NCI-H748 (cell line): ENCODE results near the gene KRT10.
A peak's percentile ranks its signal among the peaks of the same experiment; 100 is the strongest.
"Not testable (repeated sequence)": the region's sequence is repeated elsewhere in the genome, so short reads cannot be mapped to it uniquely, and the experiment has no call there.

Source experiments
- DNase-seq: peaks from one replicate; lab custom pipeline; 2025; ENCODE audit not compliant: unreplicated experiment; lab: John Stamatoyannopoulos, UW

Gene KRT10

DNA sequence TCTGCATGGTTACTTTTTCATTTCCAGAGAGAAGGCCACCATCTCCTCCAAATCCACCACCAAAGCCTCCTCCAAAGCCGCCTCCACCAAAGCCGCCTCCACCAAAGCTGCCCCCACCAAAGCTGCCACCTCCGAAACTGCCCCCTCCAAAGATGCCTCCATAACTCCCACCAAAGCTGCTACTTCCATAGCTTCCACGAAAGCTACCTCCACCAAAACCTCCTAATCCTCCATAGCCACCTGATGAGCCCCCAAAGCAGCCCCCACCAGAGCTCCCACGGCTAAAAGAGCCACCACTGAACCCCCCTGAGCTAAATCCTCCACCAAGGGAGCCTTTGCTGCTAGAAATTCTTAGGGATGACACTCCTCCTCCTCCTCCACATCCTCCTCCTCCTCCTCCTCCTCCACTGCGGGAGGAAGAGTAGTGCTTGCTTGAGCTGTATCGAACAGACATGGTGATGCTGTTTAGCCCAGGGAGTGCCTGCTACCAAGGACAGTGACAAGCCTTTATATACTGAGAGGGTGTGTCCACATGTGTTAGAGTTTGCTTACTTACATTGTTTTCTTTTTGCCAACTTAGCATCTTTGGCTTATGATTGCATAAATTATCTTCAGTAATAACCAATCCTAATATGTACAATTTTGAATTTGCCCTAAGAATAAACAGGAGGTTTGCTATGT, at the start of gene KRT10:
Gene KRT10, minus strand, starts transcription at position 483 of the 681 bp plus-strand sequence. Its CDS starts 29 bp downstream, at position 454.
- no peak for DNase-seq

DNA sequence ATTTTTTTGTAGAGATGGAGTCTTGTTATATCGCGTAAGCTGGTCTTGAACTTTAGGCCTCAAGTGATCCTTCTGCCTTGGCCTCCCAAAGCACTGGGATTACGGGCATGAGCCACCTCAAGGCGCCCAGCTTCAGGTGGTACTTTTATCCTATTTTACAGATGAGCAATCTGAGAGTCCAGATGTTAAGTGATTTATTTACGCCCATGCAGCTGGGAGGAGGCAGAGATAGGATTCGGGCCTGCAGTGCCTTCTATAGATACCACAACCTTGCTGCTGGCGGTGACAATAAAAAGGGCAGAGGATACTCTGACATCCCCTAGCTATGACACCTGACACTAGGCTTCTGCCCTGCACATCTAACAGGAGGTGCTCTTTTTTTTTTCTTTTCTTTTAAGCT, 48.9 kb upstream of the KRT10 start:
- no peak for DNase-seq

- no peak for DNase-seq
Observed at GRCh38 chr17:40870136-40870535, 47.7 kb upstream of the KRT10 start.

GRCh38 chr17:40866838-40867237, 44.4 kb upstream of the KRT10 start, which contains the start of gene KRT12:
Gene KRT12 (minus strand): TSS chr17:40867223. CDS start chr17:40867186, 37 bp downstream.
- DNase-seq = no peak

- DNase-seq = no peak
Observed at GRCh38 chr17:40864661-40865390, 42.4 kb upstream of the KRT10 start.

- peak; percentile 17 for DNase-seq
Observed at GRCh38 chr17:40862985-40863733, 40.7 kb upstream of the KRT10 start.

DNA sequence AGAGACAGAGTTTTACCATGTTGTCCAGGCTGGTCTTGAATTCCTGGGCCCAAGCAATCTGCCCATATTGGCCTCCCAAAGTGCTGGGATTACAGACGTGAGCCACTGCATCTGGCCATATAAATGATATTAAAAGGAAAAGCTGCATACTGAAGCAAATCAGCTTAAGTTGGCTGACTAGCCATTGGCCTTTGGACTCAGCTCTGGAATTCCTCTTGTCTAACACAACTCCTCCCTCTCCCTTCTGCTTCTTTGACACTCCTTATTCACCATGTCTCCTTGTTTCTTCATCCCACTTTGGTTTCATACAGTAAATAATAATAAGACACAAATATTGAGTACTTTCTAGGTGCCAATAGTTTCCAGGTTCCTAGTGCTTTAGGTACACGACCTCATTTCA, 37.1 kb upstream of the KRT10 start:
- DNase-seq = no peak

DNA sequence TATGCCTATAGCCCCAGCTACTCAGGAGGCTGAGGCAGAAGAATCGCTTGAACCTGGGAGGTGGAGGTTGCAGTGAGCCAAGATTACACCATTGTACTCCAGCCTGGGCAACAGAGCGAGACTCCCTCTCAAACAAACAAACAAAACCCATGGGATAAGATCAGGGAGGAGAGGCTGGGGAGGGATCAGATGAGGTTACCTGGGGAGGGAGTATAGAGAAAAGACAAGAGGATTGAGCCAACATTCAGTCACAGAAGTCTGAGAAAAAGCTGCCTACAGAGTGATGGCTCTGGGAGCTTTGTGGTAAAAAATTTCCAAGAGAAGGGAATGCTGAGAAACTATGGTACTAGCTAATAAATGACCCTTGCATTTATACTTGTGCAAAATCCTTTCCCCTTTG, 36.3 kb upstream of the KRT10 start:
- not testable (repeated sequence) for DNase-seq

GRCh38 chr17:40857535-40857934, 35.1 kb upstream of the KRT10 start:
- peak; percentile 12 for DNase-seq

- DNase-seq = no peak
Observed at GRCh38 chr17:40854175-40854814, 31.9 kb upstream of the KRT10 start.

- no peak for DNase-seq
Observed at GRCh38 chr17:40852364-40852763, 29.9 kb upstream of the KRT10 start.

GRCh38 chr17:40850293-40850972, 28.0 kb upstream of the KRT10 start:
- DNase-seq = no peak

DNA sequence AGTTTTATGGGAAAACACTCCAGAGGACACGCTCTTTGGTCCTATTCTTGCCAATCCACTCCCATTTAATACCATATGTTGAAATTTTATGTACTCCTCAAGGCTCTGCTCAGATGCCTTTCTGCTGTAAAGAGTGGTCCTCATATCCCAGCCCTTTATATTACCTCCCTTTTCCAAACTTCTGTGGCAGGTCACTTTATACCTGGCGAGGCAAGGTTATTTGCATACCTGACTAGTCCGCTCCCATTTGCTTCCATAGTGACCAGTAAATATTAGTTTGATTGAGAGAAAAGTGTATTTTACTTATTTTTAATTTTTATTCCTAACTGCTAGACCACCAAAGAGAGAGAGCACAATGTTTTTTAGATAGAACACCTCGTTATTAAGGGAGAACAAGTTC, 27.3 kb upstream of the KRT10 start:
- DNase-seq = no peak

DNA sequence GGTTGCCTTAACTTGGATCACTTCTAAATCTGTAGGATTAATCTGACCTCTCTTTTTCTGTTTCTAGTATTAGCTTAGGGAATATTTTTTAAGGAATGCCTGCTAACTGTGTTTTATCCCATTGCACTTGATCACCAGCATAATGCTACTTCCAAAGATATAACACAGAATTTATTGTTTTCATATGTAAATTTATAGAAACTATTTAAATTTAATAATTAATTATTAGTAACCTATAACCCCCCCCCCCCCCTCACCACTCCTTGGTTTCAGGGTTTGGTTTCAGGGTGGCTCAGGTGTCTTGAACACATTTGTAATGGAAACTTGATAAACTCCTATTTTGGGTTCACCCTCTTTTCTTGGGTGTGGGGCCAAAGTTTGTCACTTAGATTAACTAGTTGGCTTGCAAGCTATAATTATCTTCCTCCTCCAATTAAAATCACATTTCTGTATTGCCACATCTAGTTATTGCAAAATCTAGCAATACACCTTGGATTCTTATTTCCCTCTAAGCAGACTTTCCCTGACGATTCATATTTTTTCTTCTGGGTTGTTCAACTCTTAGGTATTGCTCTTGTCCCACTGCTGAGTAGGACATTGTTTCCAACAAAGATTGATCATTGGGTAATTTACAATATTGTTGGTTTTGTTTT, 26.3 kb upstream of the KRT10 start:
- no peak for DNase-seq

GRCh38 chr17:40846515-40847144, 24.2 kb upstream of the KRT10 start:
- peak; percentile 20 for DNase-seq

DNA sequence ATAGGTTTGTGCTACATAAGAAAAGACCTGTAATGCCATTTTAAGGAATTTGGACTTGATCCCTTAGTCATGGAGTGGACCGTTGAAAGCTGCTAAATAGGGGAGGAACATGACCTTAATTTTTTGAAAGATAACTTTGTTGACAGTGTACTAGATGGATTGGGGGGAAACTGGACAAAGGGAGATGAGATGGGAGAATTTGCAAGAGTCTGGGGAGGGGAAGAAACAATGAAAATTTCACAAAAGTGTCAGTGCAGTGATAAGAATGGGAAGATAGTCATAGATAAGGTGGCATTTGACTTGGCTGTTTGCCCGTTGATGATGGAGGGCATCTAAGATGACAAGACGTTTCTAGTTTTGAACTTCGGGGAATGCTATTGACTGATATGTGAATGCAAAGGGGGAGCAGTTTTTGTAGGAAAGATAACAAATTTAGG, 22.3 kb upstream of the KRT10 start:
- no peak for DNase-seq

GRCh38 chr17:40843242-40843641, 20.8 kb upstream of the KRT10 start:
- no peak for DNase-seq

DNA sequence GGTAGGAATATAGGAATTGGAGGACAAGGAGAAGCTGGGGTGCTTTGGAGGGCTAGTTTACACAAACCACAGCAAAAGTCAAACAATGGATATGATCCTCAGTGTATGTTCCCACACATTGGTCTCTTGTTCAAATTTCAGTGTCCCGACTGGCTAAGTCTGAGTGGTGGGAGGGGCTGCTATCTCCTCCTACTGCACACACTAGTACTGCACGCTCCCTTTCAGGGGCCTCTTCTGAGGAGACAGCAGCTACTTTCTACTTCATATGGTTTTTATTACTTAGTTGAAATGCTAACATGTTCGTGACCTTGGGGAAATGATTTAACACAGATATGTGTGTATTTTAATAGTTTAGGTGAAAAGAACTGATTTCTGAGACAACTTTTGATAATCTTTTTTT, 18.8 kb upstream of the KRT10 start:
- DNase-seq = no peak

- DNase-seq = no peak
Observed at GRCh38 chr17:40839194-40839593, 16.8 kb upstream of the KRT10 start.

- DNase-seq = no peak
Observed at GRCh38 chr17:40836020-40836419, 13.6 kb upstream of the KRT10 start.
